Activated CD8-positive, alpha-beta memory T cell treated with anti-CD3 and anti-CD28 coated beads, Interleukin-2, amount 50 U/mL, for 1 hour (primary cell): ENCODE measurements around the gene NOP9.

Experiments
- DNase-seq: peaks from one replicate; pipeline ENCODE4 v3.0.0-alpha.2; 2020; ENCODE audit errors: extremely low read depth

The NOP9 gene

GRCh38 chr14:24283796-24284460 is 15.7 kb upstream of the NOP9 start:
- DNase-seq = no peak

- no peak for DNase-seq
Observed at GRCh38 chr14:24284501-24285035, 15.1 kb upstream of the NOP9 start.

GRCh38 chr14:24285351-24285750 is 14.3 kb upstream of the NOP9 start:
- no peak for DNase-seq

GRCh38 chr14:24286996-24287395 is 12.7 kb upstream of the NOP9 start:
- DNase-seq = no peak

- DNase-seq = no peak
Observed at GRCh38 chr14:24289649-24290280, 9.9 kb upstream of the NOP9 start.

GRCh38 chr14:24290746-24291145 is 8.9 kb upstream of the NOP9 start:
- DNase-seq = no peak

GRCh38 chr14:24291446-24292117 is 8.1 kb upstream of the NOP9 start:
- no peak for DNase-seq

- DNase-seq = no peak
Observed at GRCh38 chr14:24292118-24292807, 7.4 kb upstream of the NOP9 start.

- no peak for DNase-seq
Observed at GRCh38 chr14:24293525-24293924, 6.1 kb upstream of the NOP9 start.

- no peak for DNase-seq
Observed at GRCh38 chr14:24296341-24297157, 3.1 kb upstream of the NOP9 start.

GRCh38 chr14:24297190-24297964 is 2.3 kb upstream of the NOP9 start:
- no peak for DNase-seq

GRCh38 chr14:24298892-24299254 is 777 bp upstream of the NOP9 start:
- DNase-seq = no peak

- DNase-seq = no peak
Observed at GRCh38 chr14:24300326-24300980, 803 bp downstream of the NOP9 start.

- DNase-seq = no peak
Observed at GRCh38 chr14:24304019-24304387, 4.4 kb downstream of the NOP9 start.

- no peak for DNase-seq
Observed at GRCh38 chr14:24307156-24307574, 7.5 kb downstream of the NOP9 start.

GRCh38 chr14:24307575-24308341 is 8.1 kb downstream of the NOP9 start, which contains the start of gene CIDEB:
Gene CIDEB, minus strand, starts transcription at chr14:24307977. Its CDS starts 119 bp downstream, at chr14:24307858.
- DNase-seq = no peak

GRCh38 chr14:24308342-24309124 is 8.9 kb downstream of the NOP9 start:
- DNase-seq = no peak

GRCh38 chr14:24309538-24310264 is 10.1 kb downstream of the NOP9 start, which contains the start of gene LTB4R2:
Gene LTB4R2, plus strand, starts transcription at chr14:24310140. Its CDS starts 525 bp downstream, at chr14:24310665.
- DNase-seq = no peak
